Occipital lobe (tissue), 2 donors: Measurements from ENCODE around the gene ETDC. TPM values are rescaled to one million over a fixed set of nuclear protein-coding genes. Genes with fewer than 3 reads are reported as not detected.
A peak's percentile ranks its signal among the peaks of the same experiment; 100 is the strongest.
"Not testable (repeated sequence)": the region's sequence is repeated elsewhere in the genome, so short reads cannot be mapped to it uniquely, and the experiment has no call there.

Experiments used
- DNase-seq: peaks from one replicate; lab custom pipeline; 2025; lab: John Stamatoyannopoulos, UW
- total RNA-seq: library from RNA; depleted of rRNA; stranded (reverse); fragments of >200 nt; gene quantifications from one replicate; pipeline ENCODE4 v1.2.3, GENCODE V29; 2014

Gene ETDC
- not detected for total RNA-seq

DNA sequence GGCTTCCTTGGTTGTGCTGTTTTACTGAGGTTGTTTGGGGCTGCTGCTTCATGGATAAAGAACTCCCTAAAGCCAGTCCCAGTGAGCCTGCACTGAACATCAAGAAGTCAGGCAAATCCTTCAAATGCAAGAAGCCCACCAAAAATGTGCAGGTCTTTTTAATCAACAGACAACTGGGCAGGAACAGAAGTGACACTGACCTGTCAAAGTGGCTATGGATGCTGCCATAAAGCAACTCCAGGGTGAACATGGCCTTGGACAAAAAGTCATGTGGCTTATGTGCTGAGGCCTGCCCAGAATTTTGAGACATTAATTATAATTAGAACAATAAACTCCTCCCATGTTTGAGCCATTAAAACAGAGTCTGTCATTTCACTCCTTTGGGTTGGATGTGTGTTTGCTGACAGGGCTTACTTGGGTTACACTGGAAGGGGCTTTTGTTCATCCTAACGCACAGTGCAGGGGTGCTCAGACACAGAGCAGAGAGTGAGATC, at the start of gene ETDC:
TSS of gene ETDC (plus strand) at position 51 of the 494 bp plus-strand sequence. CDS start at position 51, 0 bp downstream.
- no peak for DNase-seq

DNA sequence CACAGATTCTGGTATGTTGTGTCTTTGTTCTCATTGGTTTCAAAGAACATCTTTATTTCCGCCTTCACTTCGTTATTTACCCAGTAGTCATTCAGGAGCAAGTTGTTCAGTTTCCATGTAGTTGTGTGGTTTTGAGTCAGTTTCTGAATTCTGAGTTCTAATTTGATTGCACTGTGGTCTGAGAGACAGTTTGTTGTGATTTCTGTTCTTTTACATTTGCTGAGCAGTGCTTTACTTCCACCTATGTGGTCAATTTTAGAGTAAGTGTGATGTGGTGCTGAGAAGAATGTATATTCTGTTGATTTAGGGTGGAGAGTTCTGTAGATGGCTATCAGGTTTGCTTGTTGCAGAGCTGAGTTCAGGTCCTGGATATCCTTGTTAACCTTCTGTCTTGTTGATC, 48.3 kb upstream of the ETDC start:
- not testable (repeated sequence) for DNase-seq

DNA sequence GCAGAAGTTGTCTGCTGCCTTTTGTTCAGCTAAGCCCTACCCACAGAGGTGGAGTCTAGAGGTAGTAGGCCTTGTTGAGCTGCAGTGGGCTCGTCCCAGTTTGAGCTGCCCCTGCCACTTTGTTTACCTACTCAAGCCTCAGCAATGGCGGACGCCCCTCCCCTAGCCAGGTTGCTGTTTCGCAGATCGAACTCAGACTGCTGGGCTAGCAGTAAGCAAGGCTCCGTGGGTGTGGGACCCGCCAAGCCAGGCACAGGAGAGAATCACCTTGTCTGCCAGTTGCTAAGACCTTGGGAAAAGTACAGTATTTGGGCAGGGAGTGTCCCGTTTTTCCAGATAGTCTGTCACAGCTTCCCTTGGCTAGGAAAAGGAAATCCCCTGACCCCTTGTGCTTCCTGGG, 45.9 kb upstream of the ETDC start:
- not testable (repeated sequence) for DNase-seq

DNA sequence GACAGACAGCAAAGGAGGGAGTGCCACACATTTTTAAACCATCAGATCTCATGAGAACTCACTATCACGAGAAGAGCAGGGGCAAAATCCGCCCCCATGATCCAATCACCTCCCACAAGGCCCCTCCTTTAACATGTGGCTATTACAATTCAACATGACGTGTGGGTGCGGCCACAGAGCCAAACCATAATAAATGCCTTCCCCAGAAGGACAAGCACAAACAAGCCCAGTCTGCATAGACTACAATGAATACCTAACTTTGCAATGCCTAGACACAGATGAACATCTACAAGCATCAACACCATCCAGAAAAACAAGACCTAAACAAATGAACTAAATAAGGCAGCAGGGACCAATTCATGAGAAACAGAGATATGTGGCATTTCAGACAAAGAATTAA, 45.1 kb upstream of the ETDC start:
- DNase-seq: no peak

DNA sequence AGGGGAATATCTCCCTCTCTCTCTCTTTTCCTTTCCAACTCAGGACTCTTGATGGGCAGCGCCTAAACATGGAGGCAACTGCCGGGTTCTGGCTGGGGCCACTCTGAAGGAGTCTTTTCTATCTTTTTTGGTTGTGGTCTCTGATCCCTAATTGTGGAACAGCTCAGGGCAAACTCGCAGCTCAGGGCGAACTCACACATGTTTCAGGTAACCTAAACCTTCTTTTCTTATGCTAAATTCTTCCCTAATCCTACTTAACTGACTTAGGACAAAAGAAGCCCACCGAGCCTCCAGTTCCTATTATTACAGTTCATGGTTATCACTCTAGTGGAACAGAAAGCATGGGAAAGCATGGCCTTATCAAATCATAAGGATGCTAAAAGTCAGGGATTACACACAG, 36.1 kb upstream of the ETDC start:
- no peak for DNase-seq

DNA sequence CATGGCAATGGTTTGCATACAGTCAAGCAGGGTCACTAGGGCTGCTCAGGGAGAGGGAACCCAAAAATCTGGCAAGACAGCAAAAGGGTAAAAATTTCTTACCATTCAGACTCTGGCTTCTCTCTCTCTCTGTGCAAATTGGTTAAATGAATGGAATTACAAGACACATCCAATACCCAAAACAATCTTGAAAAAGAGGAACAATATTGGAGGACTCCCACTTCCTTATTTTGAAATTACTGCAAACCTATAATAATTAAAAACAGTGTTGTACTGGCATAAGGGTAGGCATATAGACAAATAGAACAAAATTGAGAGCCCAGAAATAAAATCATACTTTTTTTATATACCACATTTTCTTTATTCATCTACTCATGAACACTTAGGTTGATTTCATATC, 33.3 kb upstream of the ETDC start:
- no peak for DNase-seq

DNA sequence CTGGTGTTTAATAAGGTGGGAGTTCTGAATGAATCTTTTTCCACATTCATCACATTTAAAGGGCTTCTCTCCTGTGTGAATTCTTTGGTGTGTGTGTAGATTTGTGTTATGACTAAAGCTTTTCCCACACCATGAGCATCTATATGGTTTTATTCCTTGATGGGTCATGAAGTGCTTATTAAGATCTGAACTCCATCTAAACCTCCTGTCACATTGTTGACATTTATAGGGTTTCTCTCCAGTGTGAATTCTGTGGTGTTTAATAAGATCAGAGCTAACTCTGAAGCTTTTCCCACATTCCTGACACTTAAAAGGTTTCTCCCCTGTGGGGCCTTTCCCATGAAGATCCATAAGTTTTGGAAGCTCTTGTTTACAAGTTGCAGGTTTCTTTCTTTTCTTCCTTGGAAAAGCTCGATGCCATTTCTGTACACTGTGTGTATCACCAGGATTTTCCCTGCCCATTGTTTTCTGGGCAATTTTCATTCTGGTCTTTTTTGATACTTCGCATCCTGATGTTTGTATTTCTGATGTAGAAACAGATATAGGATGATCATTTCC, 21.9 kb upstream of the ETDC start:
- no peak for DNase-seq

DNA sequence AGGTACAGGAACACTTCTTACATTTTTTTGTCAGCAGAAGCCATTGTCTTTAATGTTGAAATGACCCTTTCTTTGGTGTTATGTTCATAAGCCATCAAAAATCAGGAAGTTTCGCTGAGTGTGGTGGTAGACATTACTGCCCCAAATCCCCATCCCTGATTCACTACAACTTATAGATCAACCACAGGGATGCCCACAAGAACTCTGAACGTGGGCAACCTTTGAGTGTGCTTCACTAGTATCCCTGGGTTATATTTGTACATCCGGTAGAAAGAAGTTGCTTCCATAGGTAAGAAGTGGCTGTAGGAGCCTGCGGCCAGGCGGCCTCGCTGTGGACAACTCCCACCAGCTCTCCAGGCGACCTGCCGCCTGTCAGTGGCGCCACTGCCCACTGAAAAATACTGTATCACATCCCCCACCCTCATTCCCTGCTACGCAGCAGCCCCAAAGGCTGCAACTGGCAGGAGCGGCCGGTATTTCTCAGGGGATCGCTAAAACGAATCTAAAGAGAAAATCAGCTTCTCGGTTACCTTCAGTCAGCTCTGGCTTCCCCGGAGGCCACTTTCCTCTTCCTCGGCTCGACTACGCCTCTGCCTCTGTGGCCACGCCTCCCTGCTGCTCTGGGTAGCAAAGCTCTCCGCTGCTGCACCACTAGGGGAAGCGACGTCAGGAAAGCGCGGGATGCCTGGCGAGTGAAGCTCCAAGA, 13.9 kb upstream of the ETDC start:
- DNase-seq: peak; percentile 4

DNA sequence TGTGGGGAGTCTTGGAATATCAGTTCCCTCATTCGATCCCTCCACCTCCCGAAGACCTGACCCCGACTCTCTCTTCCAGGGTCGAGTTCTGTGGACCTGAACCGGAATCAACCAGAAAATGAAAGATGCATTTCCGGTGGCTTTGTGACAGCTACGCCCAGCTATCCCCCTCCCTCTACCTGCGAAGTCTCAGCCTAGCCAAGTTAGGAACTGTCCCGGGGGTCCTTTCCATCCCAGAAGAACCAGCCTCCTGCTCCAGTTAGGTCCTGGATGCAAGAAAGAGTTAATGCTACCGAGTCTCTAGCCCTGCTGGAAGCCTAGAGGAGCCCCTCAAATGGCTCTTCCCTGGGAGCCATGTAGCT, 13.4 kb upstream of the ETDC start:
- no peak for DNase-seq

DNA sequence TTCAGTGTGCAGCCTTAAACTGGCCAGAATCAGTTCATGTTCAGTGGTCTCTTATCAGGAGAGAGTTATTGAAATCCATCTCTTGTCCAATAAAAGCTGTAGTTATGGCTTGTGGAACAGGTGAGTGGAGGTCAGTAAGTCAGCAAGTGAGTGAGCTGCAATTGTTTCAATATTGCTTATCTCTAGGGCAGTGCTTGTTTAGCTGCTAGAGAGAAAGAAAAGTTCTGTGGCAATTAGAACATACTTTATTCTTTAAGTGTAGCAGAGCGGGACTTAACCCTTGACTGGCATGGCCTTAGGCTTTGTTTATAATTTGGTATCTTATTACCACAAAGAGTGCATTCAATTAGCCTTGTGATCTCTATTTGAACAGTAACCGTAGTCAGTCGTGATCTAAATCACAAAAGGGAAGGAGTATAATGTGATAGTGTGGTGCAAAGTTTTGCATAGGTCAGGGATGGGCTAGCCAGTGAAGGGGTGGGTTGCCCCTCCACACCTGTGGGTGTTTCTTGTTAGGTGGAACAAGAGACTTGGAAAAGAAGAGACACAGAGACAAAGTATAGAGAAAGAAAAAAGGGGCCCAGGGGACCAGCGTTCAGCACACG, 6.9 kb upstream of the ETDC start:
- DNase-seq: no peak

DNA sequence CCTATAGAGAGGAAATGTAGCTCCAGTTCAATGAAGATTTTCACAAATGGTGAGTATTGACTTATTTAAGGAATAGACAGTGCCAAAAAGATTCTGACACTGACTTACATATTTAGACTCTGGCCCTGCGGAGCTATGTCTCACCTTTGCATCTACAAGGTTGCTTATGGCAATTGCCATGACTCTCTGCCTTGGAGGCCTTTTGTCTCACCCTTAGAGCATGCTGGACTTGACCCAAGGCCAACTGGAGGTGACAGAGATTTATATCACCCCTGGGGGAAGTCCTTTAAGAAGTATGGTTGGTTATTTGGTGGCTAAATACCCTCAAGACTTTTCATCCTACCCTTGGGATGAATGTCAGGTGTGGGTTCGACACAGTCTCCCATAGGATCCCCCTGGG, 4.5 kb upstream of the ETDC start:
- no peak for DNase-seq

DNA sequence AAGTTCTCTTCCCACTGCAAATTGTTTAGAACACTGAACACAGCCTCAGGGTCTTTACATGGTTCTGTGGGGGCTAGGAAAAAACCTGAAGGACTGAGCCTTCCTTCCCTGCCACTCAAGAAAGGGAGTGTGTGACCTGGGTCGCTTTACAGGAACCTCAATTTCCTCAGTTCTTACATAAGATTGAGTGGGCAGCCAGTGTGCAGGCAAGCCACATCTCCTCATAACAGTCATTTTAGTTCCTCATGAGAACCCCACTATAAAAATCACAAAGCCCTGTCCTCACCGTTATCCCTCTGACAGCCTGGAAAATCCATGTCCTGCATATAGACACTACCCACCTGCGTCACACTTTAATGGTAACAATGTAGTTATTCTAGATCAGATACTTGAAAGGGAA, 2.1 kb upstream of the ETDC start:
- DNase-seq: no peak

DNA sequence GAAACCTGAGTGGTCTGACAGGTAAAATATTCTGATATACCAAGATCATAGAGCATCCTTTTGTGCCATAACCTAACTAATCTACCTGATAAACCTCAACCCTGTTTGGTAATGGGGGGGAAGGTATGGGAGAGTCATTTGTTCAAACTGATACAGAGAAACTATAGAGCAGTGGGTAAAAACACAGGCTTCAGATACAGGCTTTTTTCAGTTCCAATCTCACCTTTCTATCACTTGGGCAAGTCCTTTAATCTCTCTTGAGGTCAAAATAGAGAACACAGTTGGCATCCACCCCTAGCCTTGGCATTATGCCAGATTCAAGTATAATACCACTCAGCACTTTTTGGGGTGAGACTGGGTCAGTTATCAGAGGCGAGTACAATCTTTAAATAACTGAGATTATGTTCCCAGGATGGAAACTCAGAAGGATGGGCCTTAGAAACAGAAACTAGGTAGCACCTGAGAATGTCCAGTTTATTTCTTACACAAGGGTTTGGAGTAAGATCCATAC, 880 bp upstream of the ETDC start:
- DNase-seq: no peak

DNA sequence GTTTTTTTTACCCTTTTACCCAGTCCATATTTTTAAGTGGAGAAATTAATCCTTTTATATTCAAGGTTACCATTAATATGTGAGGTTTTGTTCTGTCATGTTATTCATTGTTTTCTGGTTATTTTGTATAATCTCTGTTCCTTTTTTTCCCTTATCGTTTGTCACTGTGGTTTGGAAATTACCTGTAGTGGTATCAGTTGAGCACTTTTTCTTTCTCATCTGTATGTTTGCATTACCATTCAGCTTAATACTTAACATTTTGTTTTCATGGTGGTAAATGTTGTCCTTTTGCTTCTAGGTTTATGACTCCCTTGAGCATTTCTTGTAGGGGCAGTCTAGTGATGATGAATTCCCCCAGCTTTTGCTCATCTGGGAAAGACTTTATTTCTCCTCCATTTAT, 6.6 kb downstream of the ETDC start:
- no peak for DNase-seq

DNA sequence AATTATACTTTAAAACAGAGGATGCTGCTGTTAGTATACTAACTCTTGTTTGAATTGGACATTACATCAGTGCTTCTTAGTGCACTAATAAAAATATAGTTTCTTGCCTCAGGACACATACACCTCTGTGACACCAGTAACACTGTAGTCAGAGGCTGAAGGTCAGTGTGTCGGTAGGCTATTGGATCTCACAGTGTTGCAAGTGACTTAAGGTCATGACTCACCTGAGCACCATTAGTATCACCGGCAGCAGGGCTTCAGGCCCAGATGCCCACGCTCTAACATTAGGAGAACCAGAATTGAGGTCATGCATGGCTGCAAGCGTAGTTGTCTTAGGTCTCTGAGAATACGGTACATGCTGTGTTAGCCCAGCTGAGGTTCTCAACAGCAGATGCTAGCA, 15.2 kb downstream of the ETDC start:
- no peak for DNase-seq

DNA sequence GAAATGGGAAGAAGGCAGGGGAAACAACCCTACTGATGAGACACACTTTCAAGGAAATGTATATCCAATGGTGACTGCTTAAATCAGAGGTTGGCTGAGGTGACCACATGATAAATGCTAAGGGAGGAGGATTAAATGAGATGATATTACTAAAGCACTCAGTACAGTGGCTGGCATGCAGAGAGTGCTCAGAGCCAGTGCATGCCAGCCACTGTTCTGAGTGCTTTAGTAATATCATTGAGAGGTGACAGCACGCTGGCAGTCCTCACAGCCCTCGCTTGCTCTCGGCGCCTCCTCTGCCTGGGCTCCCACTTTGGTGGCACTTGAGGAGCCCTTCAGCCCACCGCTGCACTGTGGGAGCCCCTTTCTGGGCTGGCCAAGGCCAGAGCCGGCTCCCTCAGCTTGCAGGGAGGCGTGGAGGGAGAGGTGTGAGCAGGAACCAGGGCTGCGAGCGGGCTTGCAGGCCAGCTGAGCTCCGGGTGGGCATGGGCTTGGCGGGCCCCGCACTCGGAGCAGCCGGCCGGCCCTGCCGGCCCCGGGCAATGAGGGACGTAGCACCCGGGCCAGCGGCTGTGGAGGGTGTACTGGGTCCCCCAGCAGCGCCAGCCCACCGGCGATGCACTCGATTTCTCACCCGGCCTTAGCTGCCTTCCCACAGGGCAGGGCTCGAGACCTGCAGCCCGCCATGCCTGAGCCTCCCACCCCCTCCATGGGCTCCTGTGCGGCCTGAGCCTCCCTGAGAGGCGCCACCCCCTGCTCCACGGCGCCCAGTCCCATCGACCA, 15.9 kb downstream of the ETDC start:
- not testable (repeated sequence) for DNase-seq

DNA sequence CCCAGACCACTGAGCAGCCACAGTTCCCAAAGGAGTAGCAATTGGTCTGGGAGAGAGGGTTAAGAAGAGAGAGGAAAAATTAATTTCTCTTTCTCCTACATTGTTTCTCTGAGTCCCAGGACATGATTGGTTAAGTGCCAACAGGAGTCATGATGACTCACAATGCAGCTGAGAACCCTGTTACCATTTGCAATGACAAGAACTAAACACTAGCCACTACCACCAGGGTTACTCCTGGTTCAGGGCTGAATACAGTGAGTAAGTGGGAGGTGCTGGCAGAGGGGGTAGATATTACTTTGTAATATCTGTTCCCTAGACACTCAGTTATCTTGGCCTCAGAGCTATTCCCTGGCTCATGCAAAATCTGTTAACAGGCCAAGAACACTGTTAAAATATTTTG, 18.0 kb downstream of the ETDC start:
- DNase-seq: no peak

DNA sequence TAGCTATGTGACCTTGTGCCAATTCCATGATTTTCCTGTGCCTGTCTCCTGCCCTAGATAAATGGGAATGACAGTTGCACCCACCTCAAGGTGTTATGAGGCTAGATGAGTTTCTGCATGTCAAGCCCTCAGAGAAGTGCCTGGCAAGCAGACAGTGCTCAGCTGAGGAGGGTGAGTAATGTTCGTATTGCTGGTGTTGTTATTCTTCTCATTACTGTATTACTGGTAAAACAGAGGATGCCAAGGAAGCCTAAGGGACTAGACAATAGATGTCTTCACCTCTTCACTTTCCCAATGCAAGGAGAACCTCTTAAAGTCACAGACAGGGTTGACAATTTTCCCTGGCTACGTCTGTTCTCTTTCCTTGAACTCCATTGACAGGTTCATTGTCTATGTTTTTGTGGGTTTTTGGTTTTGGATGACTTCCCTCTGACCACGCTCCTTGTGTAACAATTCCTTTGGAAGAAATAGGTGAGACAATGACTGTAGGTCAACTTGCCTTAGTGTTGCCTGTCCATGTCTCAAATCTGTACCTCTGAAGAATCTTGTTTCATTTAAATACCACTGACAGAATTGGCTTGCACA, 19.2 kb downstream of the ETDC start:
- no peak for DNase-seq

DNA sequence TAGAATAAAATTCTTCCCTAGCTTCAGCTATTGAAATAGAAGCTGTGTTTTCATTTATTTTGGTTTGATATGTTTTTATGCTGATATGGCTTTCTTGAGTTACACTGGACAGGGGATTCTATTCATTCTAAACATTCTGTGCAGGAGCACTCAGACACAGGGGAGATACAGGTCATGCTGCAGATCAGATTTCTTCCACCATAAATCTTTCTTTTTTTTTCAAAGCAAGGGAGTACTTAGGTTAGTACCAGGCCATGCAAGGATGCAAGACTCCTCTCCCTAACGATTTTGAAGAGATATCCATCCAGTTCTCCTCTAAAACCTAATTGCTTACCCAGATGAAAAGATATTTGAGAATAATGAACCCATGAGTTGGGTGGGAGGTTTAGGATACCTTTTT, 21.4 kb downstream of the ETDC start:
- no peak for DNase-seq

DNA sequence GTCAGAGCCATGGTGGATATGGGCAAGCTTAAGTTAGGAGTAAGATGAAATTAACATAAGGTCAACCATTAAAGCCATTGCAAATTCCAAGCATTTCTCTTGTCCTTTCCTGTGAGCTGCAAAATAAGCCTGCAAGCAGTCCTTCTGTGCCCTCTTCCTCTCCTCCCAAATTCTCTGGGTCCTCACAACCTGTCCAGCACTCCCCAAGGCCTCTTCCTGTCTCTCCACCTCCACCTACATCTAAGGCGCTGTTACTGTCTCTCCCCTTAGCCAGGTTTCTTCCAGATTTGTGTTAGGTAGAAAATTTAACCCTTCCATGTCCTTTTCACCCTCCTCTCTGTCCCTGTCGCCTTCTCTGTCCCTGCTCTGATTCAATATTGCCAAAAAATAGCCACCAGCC, 22.2 kb downstream of the ETDC start:
- DNase-seq: no peak

DNA sequence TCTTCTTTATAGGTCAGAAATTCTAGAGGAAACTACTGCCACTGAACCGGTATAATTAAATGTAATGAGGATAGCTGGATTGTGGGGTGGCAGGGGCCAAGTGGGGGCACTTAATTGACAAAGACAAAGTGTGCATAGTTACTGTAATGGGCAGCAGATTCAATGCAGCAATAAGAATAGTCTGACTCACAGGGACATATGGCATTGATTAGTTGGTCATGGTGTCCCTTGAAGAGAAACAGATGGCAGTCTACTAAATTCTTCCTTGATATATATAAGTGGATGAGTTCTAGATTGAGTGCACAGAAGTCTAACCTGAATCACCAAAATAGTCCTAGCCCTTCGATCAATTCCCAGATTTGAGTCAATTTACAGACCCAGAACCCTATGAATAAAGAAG, 31.6 kb downstream of the ETDC start:
- DNase-seq: no peak

DNA sequence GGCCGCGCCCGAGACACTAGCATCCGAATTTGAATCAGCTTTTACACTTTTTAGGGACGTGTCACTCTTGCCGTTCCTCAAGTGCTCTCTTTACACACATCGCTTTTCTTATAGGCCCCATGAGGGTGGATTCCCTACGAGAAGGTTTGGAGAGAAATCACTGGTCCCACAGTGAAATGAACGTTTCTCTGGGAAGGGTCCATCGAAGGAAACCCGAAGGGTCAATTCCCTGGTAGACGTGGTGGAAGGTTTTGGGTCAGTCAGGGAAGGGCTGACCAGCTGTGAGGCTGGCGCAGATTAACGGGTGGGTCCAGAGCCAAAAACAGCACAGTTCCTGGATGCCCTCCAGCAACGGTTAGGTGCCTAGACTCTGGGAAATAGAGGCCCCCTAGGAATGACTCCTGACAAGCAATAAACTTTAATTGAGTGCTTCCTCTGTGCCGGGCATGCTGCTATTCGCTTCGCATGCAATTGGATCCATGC, 35.9 kb downstream of the ETDC start:
- DNase-seq: no peak
